Muscle of leg (tissue), 11 donors: ENCODE results near the gene ARID2. TPM values are rescaled to one million over a fixed set of nuclear protein-coding genes. Genes with fewer than 3 reads are reported as not detected.
A peak's percentile ranks its signal among the peaks of the same experiment; 100 is the strongest.

Source experiments
- DNase-seq: peaks from one replicate; pipeline ENCODE4 v3.0.0; 2013
- H3K27ac ChIP-seq: one replicate; pipeline ENCODE4 v1.5.1; 2013; ENCODE audit warnings: mild to moderate bottlenecking, low read length, control low read depth
- H3K27me3 ChIP-seq: one replicate; pipeline ENCODE4 v1.6.1; 2013; ENCODE audit warnings: low read length; ENCODE audit not compliant: control insufficient read depth, insufficient read depth
- H3K36me3 ChIP-seq: one replicate; pipeline ENCODE4 v1.6.1; 2013; ENCODE audit warnings: low read length; ENCODE audit not compliant: control insufficient read depth, insufficient read depth
- H3K4me1 ChIP-seq: one replicate; pipeline ENCODE4 v1.6.1; 2013; ENCODE audit warnings: low read length; ENCODE audit not compliant: control insufficient read depth, insufficient read depth
- H3K4me3 ChIP-seq: one replicate; pipeline ENCODE4 v1.5.1; 2013; ENCODE audit warnings: low read length, control low read depth
- H3K9me3 ChIP-seq: replicated peaks from 2 replicates; pipeline ENCODE4 v1.6.1; 2013; ENCODE audit warnings: low read depth, low read length; ENCODE audit not compliant: control insufficient read depth
- WGBS: methylation state at CpG from one replicate; pipeline ENCODE4 v1.1.5; 2013; ENCODE audit warnings: missing lambda C conversion rate; ENCODE audit not compliant: insufficient coverage; 5-methylcytosine and 5-hydroxymethylcytosine counted together
- polyA plus RNA-seq, 8 donors: library from polyadenylated mRNA; unstranded; fragments of 120-200 nt; gene quantifications; one replicate each; pipeline versions ENCODE4 v1.2.1 to v1.2.3, GENCODE V29; 2013; ENCODE audit warnings: inconsistent platforms in 1 of 8, low replicate concordance in 1 of 8; ENCODE audit not compliant: insufficient read length in 8 of 8, insufficient read depth in 1 of 8
- total RNA-seq: library from RNA; stranded (reverse); fragments of 120-200 nt; gene quantifications from one replicate; pipeline ENCODE4 v1.2.4, GENCODE V29; 2013

The ARID2 gene
- total and polyA plus RNA-seq, 9 donors, result 11.4 to 23.5 (median 16.4) TPM

- H3K9me3 ChIP-seq, result no peaks in the 10 kb centered on the region
- WGBS, result no CpG with 5 or more reads among the region's 2 CpGs
- H3K4me1 ChIP-seq, result no peaks in the 10 kb centered on the region
- no peaks in the 10 kb centered on the region for H3K27me3 ChIP-seq
- DNase-seq, result no peak
- peaks cover 2% of the 10 kb centered on the region for H3K36me3 ChIP-seq
- H3K27ac ChIP-seq, result no peak overlapping the region
- H3K4me3 ChIP-seq, result no peak overlapping the region
Observed at GRCh38 chr12:45913631-45914030, 184.1 kb downstream of the ARID2 start.

DNA sequence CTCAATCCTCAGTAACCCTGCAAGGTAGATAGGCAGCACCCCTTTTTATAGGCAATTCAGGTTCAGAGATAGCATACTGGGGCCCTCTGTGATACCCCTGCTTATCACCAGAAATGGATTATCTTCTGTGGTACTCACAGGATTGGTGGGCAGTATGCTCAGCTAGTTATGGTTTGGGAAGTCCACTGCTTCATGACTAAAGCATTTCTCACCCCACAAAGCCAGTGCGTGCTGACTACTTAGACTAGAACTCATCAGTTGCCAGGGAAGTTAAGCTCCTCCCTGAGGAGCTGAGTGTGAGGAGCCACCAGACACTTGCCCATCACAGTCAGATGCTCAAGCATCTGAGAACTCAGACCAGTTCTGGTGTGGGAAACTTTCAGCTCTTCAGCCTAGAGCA, 184.6 kb downstream of the ARID2 start:
- DNase-seq, result no peak
- no peaks in the 10 kb centered on the region for H3K4me1 ChIP-seq
- H3K9me3 ChIP-seq, result no peaks in the 10 kb centered on the region
- no CpG with 5 or more reads among the region's 1 CpG for WGBS
- no peaks in the 10 kb centered on the region for H3K27me3 ChIP-seq
- H3K27ac ChIP-seq, result no peak overlapping the region
- no peak overlapping the region for H3K4me3 ChIP-seq
- H3K36me3 ChIP-seq, result no peaks in the 10 kb centered on the region

- H3K4me1 ChIP-seq, result no peaks in the 10 kb centered on the region
- WGBS, result 86% methylated on average over 2 of the region's 2 CpGs
- no peaks in the 10 kb centered on the region for H3K9me3 ChIP-seq
- no peak for DNase-seq
- H3K36me3 ChIP-seq, result no peaks in the 10 kb centered on the region
- no peak overlapping the region for H3K27ac ChIP-seq
- no peaks in the 10 kb centered on the region for H3K27me3 ChIP-seq
- H3K4me3 ChIP-seq, result no peak overlapping the region
Observed at GRCh38 chr12:45915405-45915804, 185.9 kb downstream of the ARID2 start.

DNA sequence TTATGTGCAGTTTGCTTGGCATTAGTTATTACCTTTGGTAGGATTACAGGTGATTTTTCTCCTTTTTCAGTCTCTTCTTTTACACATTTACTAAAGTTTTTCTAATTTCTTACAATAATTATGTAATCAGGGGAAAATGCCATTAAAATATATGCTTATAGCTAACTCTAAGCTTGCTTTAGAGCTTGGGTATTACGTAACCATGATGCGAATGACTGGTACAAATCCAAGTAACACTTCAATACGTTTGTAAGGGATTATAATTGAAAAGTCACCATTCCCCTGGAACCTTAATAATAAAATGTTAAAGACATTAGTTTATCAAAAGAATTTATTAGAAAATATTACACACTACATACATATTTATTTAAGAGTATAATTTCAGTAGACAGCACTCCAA, 189.3 kb downstream of the ARID2 start:
- no peak overlapping the region for H3K27ac ChIP-seq
- H3K4me3 ChIP-seq, result no peak overlapping the region
- DNase-seq, result no peak
- no peaks in the 10 kb centered on the region for H3K9me3 ChIP-seq
- H3K27me3 ChIP-seq, result no peaks in the 10 kb centered on the region
- peaks cover 8% of the 10 kb centered on the region for H3K36me3 ChIP-seq
- H3K4me1 ChIP-seq, result no peaks in the 10 kb centered on the region
- no CpG with 5 or more reads among the region's 3 CpGs for WGBS

DNA sequence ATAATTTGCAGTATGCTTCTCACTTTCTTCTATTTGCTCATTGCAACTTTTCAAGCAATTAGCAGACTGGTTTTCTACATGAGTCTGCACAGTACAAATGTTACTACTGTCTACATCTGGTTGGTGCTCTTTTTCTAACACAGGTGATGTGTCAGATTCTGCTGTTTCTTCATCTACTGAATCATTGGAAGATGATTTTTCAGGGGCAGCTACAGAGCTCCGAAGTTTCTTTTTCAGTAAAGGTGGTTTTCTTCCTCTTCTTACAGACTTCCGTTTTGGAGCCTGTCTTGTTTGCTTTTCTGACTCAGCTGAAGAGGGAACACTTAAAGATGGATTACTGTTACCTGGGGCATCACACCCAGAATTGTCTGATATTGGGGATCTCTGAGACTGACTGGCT, 198.8 kb downstream of the ARID2 start:
- Histone ChIP-seq H3K9me3 (no peaks in the 10 kb centered on the region), H3K4me3 (no peak overlapping the region), H3K4me1 (no peaks in the 10 kb centered on the region), H3K27me3 (no peaks in the 10 kb centered on the region), H3K36me3 (peaks cover 41% of the 10 kb centered on the region), H3K27ac (no peak overlapping the region)
- no peak for DNase-seq
- WGBS, result 100% methylated on average over 1 of the region's 2 CpGs

- DNase-seq, result no peak
- Histone ChIP-seq H3K4me3 (no peak overlapping the region), H3K27ac (no peak overlapping the region), H3K9me3 (no peaks in the 10 kb centered on the region), H3K4me1 (no peaks in the 10 kb centered on the region), H3K36me3 (peaks cover 34% of the 10 kb centered on the region), H3K27me3 (no peaks in the 10 kb centered on the region)
- no CpG with 5 or more reads among the region's 3 CpGs for WGBS
Observed at GRCh38 chr12:45930369-45930768, 200.9 kb downstream of the ARID2 start.

DNA sequence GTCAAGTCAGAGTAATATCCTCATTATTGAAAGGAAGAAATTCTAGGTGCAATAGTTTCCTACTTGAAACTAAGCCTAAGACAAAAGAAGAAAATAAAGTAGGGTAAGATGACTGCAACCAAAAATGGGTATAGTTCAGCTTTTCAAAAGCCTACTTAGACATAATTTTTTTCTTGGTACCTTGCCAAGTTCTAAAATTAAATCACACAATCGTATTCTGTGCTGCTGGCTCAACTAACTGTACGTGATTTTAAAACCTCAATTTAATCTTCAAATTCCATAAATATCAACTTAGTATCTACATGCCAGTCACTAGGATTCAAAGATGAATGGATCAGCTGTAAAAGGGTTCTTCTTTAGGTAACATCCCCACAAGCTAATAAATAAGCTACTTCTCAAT, 204.0 kb downstream of the ARID2 start:
- H3K36me3 ChIP-seq, result peaks cover 15% of the 10 kb centered on the region
- H3K27ac ChIP-seq, result no peak overlapping the region
- WGBS, result no CpG with 5 or more reads among the region's 2 CpGs
- no peaks in the 10 kb centered on the region for H3K27me3 ChIP-seq
- no peaks in the 10 kb centered on the region for H3K9me3 ChIP-seq
- DNase-seq, result peak; percentile 26
- H3K4me3 ChIP-seq, result no peak overlapping the region
- no peaks in the 10 kb centered on the region for H3K4me1 ChIP-seq

GRCh38 chr12:45934956-45935355, 205.4 kb downstream of the ARID2 start:
- no peaks in the 10 kb centered on the region for H3K27me3 ChIP-seq
- H3K4me3 ChIP-seq, result no peak overlapping the region
- H3K27ac ChIP-seq, result no peak overlapping the region
- no peak for DNase-seq
- peaks cover 10% of the 10 kb centered on the region for H3K36me3 ChIP-seq
- WGBS, result no CpG with 5 or more reads among the region's 1 CpG
- no peaks in the 10 kb centered on the region for H3K9me3 ChIP-seq
- no peaks in the 10 kb centered on the region for H3K4me1 ChIP-seq

GRCh38 chr12:45938566-45938965, 209.1 kb downstream of the ARID2 start:
- WGBS, result no CpG with 5 or more reads among the region's 2 CpGs
- no peak for DNase-seq
- Histone ChIP-seq H3K9me3 (no peaks in the 10 kb centered on the region), H3K36me3 (peaks cover 11% of the 10 kb centered on the region), H3K4me1 (no peaks in the 10 kb centered on the region), H3K27me3 (no peaks in the 10 kb centered on the region), H3K27ac (no peak overlapping the region), H3K4me3 (no peak overlapping the region)

GRCh38 chr12:45939759-45940158, 210.3 kb downstream of the ARID2 start:
- no peaks in the 10 kb centered on the region for H3K4me1 ChIP-seq
- H3K4me3 ChIP-seq, result no peak overlapping the region
- no peak overlapping the region for H3K27ac ChIP-seq
- no CpG with 5 or more reads among the region's 2 CpGs for WGBS
- H3K9me3 ChIP-seq, result no peaks in the 10 kb centered on the region
- no peak for DNase-seq
- no peaks in the 10 kb centered on the region for H3K27me3 ChIP-seq
- peaks cover 13% of the 10 kb centered on the region for H3K36me3 ChIP-seq

- Histone ChIP-seq H3K36me3 (peaks cover 27% of the 10 kb centered on the region), H3K27me3 (no peaks in the 10 kb centered on the region), H3K4me1 (no peaks in the 10 kb centered on the region), H3K27ac (no peak overlapping the region), H3K4me3 (no peak overlapping the region), H3K9me3 (no peaks in the 10 kb centered on the region)
- no peak for DNase-seq
- no CpG with 5 or more reads among the region's 1 CpG for WGBS
Observed at GRCh38 chr12:45944771-45945170, 215.3 kb downstream of the ARID2 start.
